GM12872 (cell line): ENCODE data around the gene RAD51B.

Experiments used
- CTCF ChIP-seq: IDR thresholded peaks from 3 replicates; pipeline ENCODE4 v1.5.1; 2011; ENCODE audit warnings: low read depth, mild to moderate bottlenecking, low read length, moderate library complexity; ENCODE audit not compliant: insufficient read depth

The RAD51B gene

GRCh38 chr14:67975470-67975869 is 155.9 kb downstream of the RAD51B start:
- no peak for TF ChIP-seq CTCF

GRCh38 chr14:67977434-67978034 is 158.0 kb downstream of the RAD51B start:
- no peak for TF ChIP-seq CTCF

GRCh38 chr14:67978749-67979148 is 159.2 kb downstream of the RAD51B start:
- no peak for TF ChIP-seq CTCF

GRCh38 chr14:67982711-67983608 is 163.4 kb downstream of the RAD51B start:
- TF ChIP-seq CTCF = no peak

GRCh38 chr14:67984274-67984673 is 164.7 kb downstream of the RAD51B start:
- no peak for TF ChIP-seq CTCF

- no peak for TF ChIP-seq CTCF
Measured at GRCh38 chr14:67986131-67986841, 166.7 kb downstream of the RAD51B start.

GRCh38 chr14:67987606-67988005 is 168.0 kb downstream of the RAD51B start:
- TF ChIP-seq CTCF = no peak
